Hematopoietic multipotent progenitor cell (in vitro differentiated cells): ENCODE measurements around the gene CDC20. TPM values are rescaled to one million over a fixed set of nuclear protein-coding genes. Genes with fewer than 3 reads are reported as not detected.

ENCODE experiments used
- DNase-seq, 3 donors: peaks; one replicate each; pipeline ENCODE4 v3.0.0-alpha.2; 2011 to 2015; ENCODE audit warnings: low read depth in 2 of 3, low spot score in 2 of 3
- total RNA-seq: library from RNA; depleted of rRNA; stranded (reverse); fragments of >200 nt; gene quantifications from one replicate; pipeline ENCODE4 v1.2.3, GENCODE V29; 2012

The CDC20 gene
- total RNA-seq, 1 donor: 9.4 TPM

DNA sequence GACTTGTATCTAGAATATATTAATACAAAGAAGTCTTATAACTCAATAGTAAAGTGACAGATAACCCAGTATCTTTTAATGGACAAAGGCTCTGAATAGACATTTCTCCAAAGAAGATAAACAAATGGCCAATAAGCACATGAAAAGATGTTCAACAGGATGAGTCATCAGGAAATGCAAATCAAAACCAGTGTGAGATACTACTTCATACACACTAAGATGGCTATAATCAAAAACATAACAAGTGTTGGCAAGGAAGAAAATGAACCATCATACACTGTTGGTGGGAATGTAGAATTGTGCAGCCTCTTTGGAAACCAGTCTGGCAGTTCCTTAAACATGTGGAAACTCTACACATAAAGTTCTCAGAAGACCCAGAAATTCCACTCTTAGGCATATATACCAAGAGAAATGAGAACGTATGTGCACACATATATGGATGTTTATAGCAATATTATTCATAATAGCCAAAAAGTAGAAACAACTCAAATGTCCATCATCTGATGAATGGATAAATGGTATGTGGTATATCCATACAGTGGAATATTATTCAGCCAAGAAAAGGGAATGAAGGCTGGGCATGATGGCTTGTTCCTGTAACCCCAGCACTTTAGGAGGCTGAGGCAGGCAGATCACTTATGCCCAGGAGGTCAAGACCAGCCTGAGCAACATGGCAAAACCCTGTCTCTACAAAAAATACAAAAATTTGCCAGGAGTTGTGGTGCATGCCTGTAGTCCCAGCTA, 31.1 kb upstream of the CDC20 start:
- DNase-seq: no peak

GRCh38 chr1:43329995-43330751, 28.6 kb upstream of the CDC20 start:
- DNase-seq: peak in 2 of 3 donors; percentile 84

GRCh38 chr1:43331688-43332087, 27.1 kb upstream of the CDC20 start:
- DNase-seq: no peak

DNA sequence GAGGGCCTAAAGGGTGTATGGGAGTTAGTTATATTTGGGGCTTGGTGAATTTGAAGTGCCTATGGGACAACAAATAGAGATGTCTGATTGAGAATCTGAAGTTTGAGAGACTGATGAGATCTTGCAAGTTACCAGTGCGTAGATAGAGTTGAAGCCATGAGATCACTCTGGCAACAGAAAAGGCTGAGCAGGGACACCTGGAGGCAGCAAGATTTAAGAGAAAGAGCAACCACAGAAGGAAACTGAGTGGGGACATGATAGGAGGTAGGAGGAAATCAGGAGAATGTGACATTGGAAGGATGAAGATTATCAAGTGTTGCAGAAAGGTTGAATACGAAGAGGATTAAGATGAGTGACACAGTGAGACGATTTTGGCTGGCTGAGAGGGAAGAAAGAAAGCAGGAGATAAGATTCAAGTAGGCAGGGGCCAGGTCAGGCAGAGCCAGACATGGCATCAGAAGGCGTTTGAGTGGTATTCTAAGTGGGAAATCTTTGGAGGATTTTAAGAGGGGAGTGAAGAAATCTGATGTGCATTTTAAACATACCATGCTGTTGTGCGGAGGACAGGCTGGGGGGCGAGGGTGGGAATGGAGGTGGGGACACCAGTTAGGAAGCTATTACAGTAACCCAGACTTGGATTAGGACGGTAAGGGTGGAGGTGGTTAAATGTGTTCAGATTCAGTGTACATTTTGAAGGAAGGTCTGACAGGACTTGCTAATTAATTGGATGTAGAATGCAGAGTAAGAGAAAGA, 24.2 kb upstream of the CDC20 start:
- DNase-seq: peak in 1 of 3 donors; percentile 21

- DNase-seq: peak in 1 of 3 donors; percentile 31
Observed at GRCh38 chr1:43337588-43337987, 21.2 kb upstream of the CDC20 start, which contains the start of gene MPL. Gene MPL, plus strand, starts transcription at chr1:43337818. Its CDS starts 31 bp downstream, at chr1:43337849.

- DNase-seq: no peak
Observed at GRCh38 chr1:43338001-43338400, 20.8 kb upstream of the CDC20 start.

DNA sequence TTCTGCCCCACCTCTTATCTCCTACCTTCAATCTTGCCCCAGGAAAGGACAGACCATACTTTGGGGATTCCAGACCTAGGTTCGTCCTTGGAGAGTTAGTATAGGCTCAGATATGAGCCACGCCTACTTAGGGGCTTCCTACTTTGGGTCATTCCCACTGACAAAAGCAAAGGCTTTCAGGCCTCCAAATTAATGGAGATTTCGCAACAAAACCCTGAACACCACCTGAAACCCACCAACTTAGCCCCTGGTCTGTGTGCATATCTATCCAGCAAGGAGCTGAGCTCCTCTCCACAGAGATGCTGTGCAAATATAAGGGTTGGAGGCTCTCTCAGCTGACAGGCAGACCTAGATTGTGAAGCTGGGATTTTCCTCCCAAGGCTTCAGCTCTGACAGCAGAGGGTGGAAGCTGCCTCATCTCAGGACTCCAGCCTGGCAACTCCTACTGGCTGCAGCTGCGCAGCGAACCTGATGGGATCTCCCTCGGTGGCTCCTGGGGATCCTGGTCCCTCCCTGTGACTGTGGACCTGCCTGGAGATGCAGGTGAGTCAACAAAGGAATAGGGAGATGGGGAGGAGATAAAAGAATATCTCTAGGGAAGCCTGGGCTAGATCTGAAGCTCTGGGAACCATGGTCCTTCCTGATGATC, 19.1 kb upstream of the CDC20 start:
- DNase-seq: no peak

- DNase-seq: no peak
Observed at GRCh38 chr1:43340559-43340958, 18.2 kb upstream of the CDC20 start.

- no peak for DNase-seq
Observed at GRCh38 chr1:43344267-43344850, 14.4 kb upstream of the CDC20 start.

DNA sequence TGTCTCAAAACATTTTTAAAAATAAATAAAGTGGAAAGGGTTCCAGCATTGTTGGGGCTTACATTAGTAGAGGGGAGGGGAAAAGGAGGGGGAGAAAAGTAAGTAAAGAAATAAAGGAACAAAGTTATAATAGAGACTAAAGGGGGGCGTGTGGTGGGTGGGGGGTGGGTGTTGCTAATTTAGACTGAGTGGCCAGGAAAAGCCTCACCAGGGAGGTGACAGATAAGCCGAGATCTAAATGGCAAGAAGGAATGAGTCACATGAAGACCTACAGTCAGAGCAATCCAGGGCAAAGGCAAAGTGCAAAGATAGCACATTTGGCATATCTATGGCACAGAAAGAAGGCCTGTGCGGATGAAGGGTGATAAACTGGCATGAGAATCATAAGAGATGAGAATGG, 13.7 kb upstream of the CDC20 start:
- peak in 2 of 3 donors; percentile 67 to 71 for DNase-seq

DNA sequence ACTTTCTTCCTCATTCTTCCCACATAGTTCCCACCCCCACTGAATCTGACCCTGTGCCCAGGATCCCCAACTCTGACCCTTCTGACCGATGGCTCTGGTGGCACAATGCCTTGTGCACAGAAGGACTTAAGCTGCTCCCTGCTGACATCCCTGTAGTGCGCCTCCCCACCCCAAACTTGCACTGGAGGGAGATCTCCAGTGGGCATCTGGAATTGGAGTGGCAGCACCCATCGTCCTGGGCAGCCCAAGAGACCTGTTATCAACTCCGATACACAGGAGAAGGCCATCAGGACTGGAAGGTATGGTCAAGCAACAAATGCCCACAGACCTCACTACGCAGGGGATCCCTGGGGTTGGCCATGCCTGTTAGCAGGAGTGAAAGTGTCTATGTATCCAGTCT, 12.1 kb upstream of the CDC20 start:
- no peak for DNase-seq

GRCh38 chr1:43348343-43348808, 10.4 kb upstream of the CDC20 start:
- DNase-seq: no peak

- DNase-seq: peak in 2 of 3 donors; percentile 28 to 39
Observed at GRCh38 chr1:43348809-43349593, 9.8 kb upstream of the CDC20 start.

- DNase-seq: no peak
Observed at GRCh38 chr1:43349594-43350306, 9.0 kb upstream of the CDC20 start.

GRCh38 chr1:43350976-43351375, 7.8 kb upstream of the CDC20 start:
- DNase-seq: no peak

GRCh38 chr1:43351421-43352350, 7.1 kb upstream of the CDC20 start:
- no peak for DNase-seq

DNA sequence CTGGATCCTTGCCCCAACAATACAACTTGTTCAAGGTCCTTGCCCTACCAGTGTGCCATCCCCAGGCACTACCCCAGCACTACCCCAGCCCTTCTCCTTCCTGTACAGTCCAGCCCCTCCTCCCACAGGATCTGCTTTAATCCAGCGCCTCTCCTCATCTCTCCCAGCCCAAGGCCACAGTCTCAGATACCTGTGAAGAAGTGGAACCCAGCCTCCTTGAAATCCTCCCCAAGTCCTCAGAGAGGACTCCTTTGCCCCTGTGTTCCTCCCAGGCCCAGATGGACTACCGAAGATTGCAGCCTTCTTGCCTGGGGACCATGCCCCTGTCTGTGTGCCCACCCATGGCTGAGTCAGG, 6.5 kb upstream of the CDC20 start:
- no peak for DNase-seq

DNA sequence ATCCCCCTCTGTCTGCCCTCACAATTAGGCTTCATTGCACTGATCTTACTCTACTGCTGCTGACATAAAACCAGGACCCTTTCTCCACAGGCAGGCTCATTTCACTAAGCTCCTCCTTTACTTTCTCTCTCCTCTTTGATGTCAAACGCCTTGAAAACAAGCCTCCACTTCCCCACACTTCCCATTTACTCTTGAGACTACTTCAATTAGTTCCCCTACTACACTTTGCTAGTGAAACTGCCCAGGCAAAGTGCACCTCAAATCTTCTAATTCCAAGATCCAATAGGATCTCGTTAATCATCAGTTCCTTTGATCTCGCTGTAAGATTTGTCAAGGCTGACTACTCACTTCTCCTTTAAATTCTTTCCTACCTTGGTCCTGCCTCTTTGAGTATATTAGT, 5.9 kb upstream of the CDC20 start:
- DNase-seq: no peak
